ENCODE results near the gene MYO18B.

- TF ChIP-seq CTCF (IDR thresholded peaks at IDR 0.05) (no peak), EZH2 (IDR thresholded peaks at IDR 0.05; ENCODE audit: borderline replicate concordance, insufficient read depth, low read depth, low read length, poor library complexity, severe bottlenecking) (no peak)
These were observed 37.4 kb downstream of the MYO18B start for GRCh38 chr22:25779426-25779825.
